PC-9 (cell line): ENCODE data around the gene CLASP1.

Experiments
- EZH2 ChIP-seq: fragments of 200-600 bp; sonication (generic); IDR thresholded peaks from 2 replicates; pipeline ENCODE4 v1.8.0; 2017; ENCODE audit warnings: antibody characterized with exemption, low read depth
- TF ChIP-seq, protein P1 (sequence below): fragments of 200-600 bp; sonication (generic); conservative IDR thresholded peaks from 2 replicates; pipeline ENCODE4 v1.6.1; 2017; ENCODE audit warnings: mixed run types, antibody characterized with exemption, mild to moderate bottlenecking, moderate library complexity

DNA sequence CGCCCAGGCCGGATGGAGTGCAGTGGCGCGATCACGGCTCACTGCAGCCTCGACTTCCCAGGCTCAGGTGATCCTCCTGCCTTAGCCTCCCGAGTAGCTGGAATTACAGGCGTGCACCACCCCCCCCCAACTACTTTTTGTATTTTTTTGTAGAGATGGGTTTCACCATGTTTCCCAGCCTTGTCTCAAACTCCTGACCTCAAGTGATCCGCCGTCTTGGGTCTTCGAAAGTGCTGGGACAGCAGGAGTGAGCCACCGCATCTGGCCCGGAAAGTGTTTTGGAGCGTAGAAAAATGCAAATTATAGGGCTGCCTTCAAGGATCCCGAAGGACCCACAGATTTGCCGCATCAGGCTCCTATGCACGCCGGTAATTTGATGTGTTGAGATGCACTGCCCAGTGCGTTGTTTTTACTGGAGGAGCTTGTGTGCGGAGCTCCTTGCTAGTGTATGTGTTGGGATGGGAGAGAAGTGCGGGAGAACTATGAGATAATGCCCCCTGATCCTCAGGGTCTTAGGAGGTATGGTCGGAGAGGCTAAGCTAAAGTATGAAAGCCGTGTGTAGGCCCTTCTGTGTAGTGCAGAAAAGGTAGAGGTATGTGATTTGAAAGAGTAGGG, 1.2 kb upstream of the CLASP1 start:
- TF ChIP-seq EZH2, result no peak
- TF ChIP-seq, protein P1, sequence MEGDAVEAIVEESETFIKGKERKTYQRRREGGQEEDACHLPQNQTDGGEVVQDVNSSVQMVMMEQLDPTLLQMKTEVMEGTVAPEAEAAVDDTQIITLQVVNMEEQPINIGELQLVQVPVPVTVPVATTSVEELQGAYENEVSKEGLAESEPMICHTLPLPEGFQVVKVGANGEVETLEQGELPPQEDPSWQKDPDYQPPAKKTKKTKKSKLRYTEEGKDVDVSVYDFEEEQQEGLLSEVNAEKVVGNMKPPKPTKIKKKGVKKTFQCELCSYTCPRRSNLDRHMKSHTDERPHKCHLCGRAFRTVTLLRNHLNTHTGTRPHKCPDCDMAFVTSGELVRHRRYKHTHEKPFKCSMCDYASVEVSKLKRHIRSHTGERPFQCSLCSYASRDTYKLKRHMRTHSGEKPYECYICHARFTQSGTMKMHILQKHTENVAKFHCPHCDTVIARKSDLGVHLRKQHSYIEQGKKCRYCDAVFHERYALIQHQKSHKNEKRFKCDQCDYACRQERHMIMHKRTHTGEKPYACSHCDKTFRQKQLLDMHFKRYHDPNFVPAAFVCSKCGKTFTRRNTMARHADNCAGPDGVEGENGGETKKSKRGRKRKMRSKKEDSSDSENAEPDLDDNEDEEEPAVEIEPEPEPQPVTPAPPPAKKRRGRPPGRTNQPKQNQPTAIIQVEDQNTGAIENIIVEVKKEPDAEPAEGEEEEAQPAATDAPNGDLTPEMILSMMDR, result no peak
